ENCODE results near the gene CTSE. TPM values are rescaled to one million over a fixed set of nuclear protein-coding genes. Genes with fewer than 3 reads are reported as not detected.

CTSE gene
- total RNA-seq, 1 donor from 2014 or later, result 5.6 TPM

- no peak for DNase-seq (ENCODE audit: low spot score, unreplicated experiment)
- Mint-ChIP-seq H3K36me3 (ENCODE audit: insufficient read depth) (no peaks in the 10 kb centered on the region), H3K4me1 (ENCODE audit: low read depth) (no peaks in the 10 kb centered on the region), H3K27me3 (peaks cover 12% of the 10 kb centered on the region), H3K27ac (no peak overlapping the region), H3K4me3 (ENCODE audit: low read depth) (no peak overlapping the region), H3K9me3 (ENCODE audit: low read depth) (no peaks in the 10 kb centered on the region)
- TF ChIP-seq CTCF (IDR thresholded peaks at IDR 0.05; ENCODE audit: unreplicated experiment), result no peak
Measured at GRCh38 chr1:205971082-205971481, 52.6 kb downstream of the CTSE start.

GRCh38 chr1:205970486-205970885 is 53.2 kb downstream of the CTSE start:
- TF ChIP-seq CTCF (IDR thresholded peaks at IDR 0.05; ENCODE audit: unreplicated experiment), result no peak
- no peak overlapping the region for H3K27ac Mint-ChIP-seq
- no peak for DNase-seq (ENCODE audit: low spot score, unreplicated experiment)
- H3K9me3 Mint-ChIP-seq (ENCODE audit: low read depth), result no peaks in the 10 kb centered on the region
- no peak overlapping the region for H3K4me3 Mint-ChIP-seq (ENCODE audit: low read depth)
- no peaks in the 10 kb centered on the region for H3K36me3 Mint-ChIP-seq (ENCODE audit: insufficient read depth)
- H3K27me3 Mint-ChIP-seq, result peaks cover 16% of the 10 kb centered on the region
- H3K4me1 Mint-ChIP-seq (ENCODE audit: low read depth), result no peaks in the 10 kb centered on the region

GRCh38 chr1:205969229-205969628 is 54.5 kb downstream of the CTSE start:
- H3K9me3 Mint-ChIP-seq (ENCODE audit: low read depth), result no peaks in the 10 kb centered on the region
- peaks cover 3% of the 10 kb centered on the region for H3K4me1 Mint-ChIP-seq (ENCODE audit: low read depth)
- no peak for TF ChIP-seq CTCF (IDR thresholded peaks at IDR 0.05; ENCODE audit: unreplicated experiment)
- no peak for DNase-seq (ENCODE audit: low spot score, unreplicated experiment)
- H3K27me3 Mint-ChIP-seq, result peaks cover 26% of the 10 kb centered on the region
- peak overlapping the region; percentile 7 for H3K27ac Mint-ChIP-seq
- no peak overlapping the region for H3K4me3 Mint-ChIP-seq (ENCODE audit: low read depth)
- no peaks in the 10 kb centered on the region for H3K36me3 Mint-ChIP-seq (ENCODE audit: insufficient read depth)

GRCh38 chr1:205967554-205968335 is 56.0 kb downstream of the CTSE start:
- peaks cover 3% of the 10 kb centered on the region for H3K4me1 Mint-ChIP-seq (ENCODE audit: low read depth)
- H3K36me3 Mint-ChIP-seq (ENCODE audit: insufficient read depth), result no peaks in the 10 kb centered on the region
- H3K27me3 Mint-ChIP-seq, result peaks cover 35% of the 10 kb centered on the region
- no peak for DNase-seq (ENCODE audit: low spot score, unreplicated experiment)
- no peak for TF ChIP-seq CTCF (IDR thresholded peaks at IDR 0.05; ENCODE audit: unreplicated experiment)
- H3K4me3 Mint-ChIP-seq (ENCODE audit: low read depth), result no peak overlapping the region
- no peaks in the 10 kb centered on the region for H3K9me3 Mint-ChIP-seq (ENCODE audit: low read depth)
- H3K27ac Mint-ChIP-seq, result no peak overlapping the region

GRCh38 chr1:205965036-205965884 is 58.4 kb downstream of the CTSE start:
- DNase-seq (ENCODE audit: low spot score, unreplicated experiment), result no peak
- Mint-ChIP-seq H3K36me3 (ENCODE audit: insufficient read depth) (no peaks in the 10 kb centered on the region), H3K27me3 (peaks cover 50% of the 10 kb centered on the region), H3K4me3 (ENCODE audit: low read depth) (no peak overlapping the region), H3K9me3 (ENCODE audit: low read depth) (no peaks in the 10 kb centered on the region), H3K27ac (no peak overlapping the region), H3K4me1 (ENCODE audit: low read depth) (peaks cover 3% of the 10 kb centered on the region)
- no peak for TF ChIP-seq CTCF (IDR thresholded peaks at IDR 0.05; ENCODE audit: unreplicated experiment)
